Suprapubic skin (tissue), 4 donors: Measurements from ENCODE around the gene KCNAB2. TPM values are rescaled to one million over a fixed set of nuclear protein-coding genes. Genes with fewer than 3 reads are reported as not detected.

ENCODE experiments used
- DNase-seq, 2 donors: peaks; one replicate each; pipeline ENCODE4 v3.0.0-alpha.2; 2019; ENCODE audit warnings: low spot score in 2 of 2
- H3K27ac ChIP-seq: fragments of 200-600 bp; sonication (generic); one replicate; pipeline ENCODE4 v1.5.1; 2019
- H3K27me3 ChIP-seq: fragments of 200-600 bp; sonication (generic); one replicate; pipeline ENCODE4 v1.5.1; 2019
- H3K36me3 ChIP-seq: fragments of 200-600 bp; sonication (generic); one replicate; pipeline ENCODE4 v1.5.1; 2019
- H3K4me1 ChIP-seq: fragments of 200-600 bp; sonication (generic); one replicate; pipeline ENCODE4 v1.5.1; 2019
- H3K4me3 ChIP-seq: fragments of 200-600 bp; sonication (generic); one replicate; pipeline ENCODE4 v1.5.1; 2019; ENCODE audit warnings: mild to moderate bottlenecking
- H3K9me3 ChIP-seq: fragments of 200-600 bp; sonication (generic); one replicate; pipeline ENCODE4 v1.5.1; 2019
- CTCF ChIP-seq, 2 donors: fragments of 200-600 bp in 1 of 2; fragments of 450-650 bp in 1 of 2; sonication (generic) in 1 of 2; IDR thresholded peaks; one replicate each; pipeline ENCODE4 v1.5.1; 2016 to 2019; ENCODE audit warnings: antibody characterized with exemption in 2 of 2, mild to moderate bottlenecking in 1 of 2, moderate library complexity in 1 of 2
- EP300 ChIP-seq: sonication (generic); formaldehyde crosslinking; IDR thresholded peaks from one replicate; pipeline ENCODE4 v1.6.1; 2017; ENCODE audit warnings: antibody characterized with exemption
- POLR2A ChIP-seq, 2 donors: fragments of 450-650 bp; IDR thresholded peaks; one replicate each; pipeline ENCODE4 v1.6.1; 2017; ENCODE audit warnings: antibody characterized with exemption in 2 of 2, mild to moderate bottlenecking in 2 of 2, moderate library complexity in 2 of 2
- POLR2AphosphoS5 ChIP-seq, 3 donors: sonication (generic); formaldehyde crosslinking; IDR thresholded peaks; one replicate each; pipeline ENCODE4 v1.6.1; 2017; ENCODE audit warnings: antibody characterized with exemption in 3 of 3
- WGBS: methylation state at CpG from one replicate; pipeline ENCODE4 v1.1.5; 2018; 5-methylcytosine and 5-hydroxymethylcytosine counted together
- total RNA-seq, 4 donors: library from RNA; depleted of rRNA; stranded (reverse); fragments of >200 nt; gene quantifications; one replicate each; pipeline ENCODE4 v1.1.0, GENCODE V29; 2016

KCNAB2 gene
- total RNA-seq, 4 donors from 2014 or later = 13.3 to 17.5 (median 16.2) TPM

- TF ChIP-seq POLR2AphosphoS5 (IDR thresholded peaks at IDR 0.05) (no peak), CTCF (IDR thresholded peaks at IDR 0.05) (no peak), EP300 (no peak), POLR2A (IDR thresholded peaks at IDR 0.05) (no peak)
- no peaks in the 10 kb centered on the region for H3K4me1 ChIP-seq
- no peaks in the 10 kb centered on the region for H3K9me3 ChIP-seq
- H3K4me3 ChIP-seq = no peak overlapping the region
- H3K36me3 ChIP-seq = no peaks in the 10 kb centered on the region
- DNase-seq = no peak
- H3K27ac ChIP-seq = no peak overlapping the region
- 85% methylated on average over 10 of the region's 24 CpGs for WGBS
- H3K27me3 ChIP-seq = peaks cover 35% of the 10 kb centered on the region
Measured at GRCh38 chr1:6111571-6111970, 65.9 kb downstream of the KCNAB2 start.

- no peak for TF ChIP-seq CTCF (IDR thresholded peaks at IDR 0.05)
- TF ChIP-seq POLR2AphosphoS5 (IDR thresholded peaks at IDR 0.05) = no peak
- no peak for TF ChIP-seq EP300
- TF ChIP-seq POLR2A (IDR thresholded peaks at IDR 0.05) = no peak
- H3K4me1 ChIP-seq = no peaks in the 10 kb centered on the region
- 77% methylated on average over 13 of the region's 13 CpGs for WGBS
- H3K4me3 ChIP-seq = no peak overlapping the region
- no peaks in the 10 kb centered on the region for H3K36me3 ChIP-seq
- H3K27me3 ChIP-seq = peaks cover 35% of the 10 kb centered on the region
- DNase-seq = no peak
- no peak overlapping the region for H3K27ac ChIP-seq
- H3K9me3 ChIP-seq = peaks cover 3% of the 10 kb centered on the region
Measured at GRCh38 chr1:6111991-6112689, 66.5 kb downstream of the KCNAB2 start.

GRCh38 chr1:6112690-6113005, 67.0 kb downstream of the KCNAB2 start:
- no peak overlapping the region for H3K4me3 ChIP-seq
- H3K9me3 ChIP-seq = peaks cover 8% of the 10 kb centered on the region
- H3K4me1 ChIP-seq = no peaks in the 10 kb centered on the region
- 80% methylated on average over 1 of the region's 5 CpGs for WGBS
- no peak for DNase-seq
- TF ChIP-seq EP300 = no peak
- no peak overlapping the region for H3K27ac ChIP-seq
- no peaks in the 10 kb centered on the region for H3K36me3 ChIP-seq
- peaks cover 35% of the 10 kb centered on the region for H3K27me3 ChIP-seq

- H3K4me3 ChIP-seq = no peak overlapping the region
- H3K4me1 ChIP-seq = no peaks in the 10 kb centered on the region
- H3K27me3 ChIP-seq = peaks cover 35% of the 10 kb centered on the region
- peaks cover 10% of the 10 kb centered on the region for H3K9me3 ChIP-seq
- WGBS = 67% methylated on average over 9 of the region's 10 CpGs
- H3K27ac ChIP-seq = no peak overlapping the region
- no peaks in the 10 kb centered on the region for H3K36me3 ChIP-seq
- DNase-seq = no peak
- TF ChIP-seq POLR2A (IDR thresholded peaks at IDR 0.05) = no peak
- no peak for TF ChIP-seq POLR2AphosphoS5 (IDR thresholded peaks at IDR 0.05)
- no peak for TF ChIP-seq EP300
- TF ChIP-seq CTCF (IDR thresholded peaks at IDR 0.05) = no peak
Measured at GRCh38 chr1:6113116-6113515, 67.4 kb downstream of the KCNAB2 start.

- Histone ChIP-seq H3K27me3 (peaks cover 29% of the 10 kb centered on the region), H3K4me1 (no peaks in the 10 kb centered on the region), H3K9me3 (peaks cover 10% of the 10 kb centered on the region), H3K27ac (no peak overlapping the region), H3K4me3 (no peak overlapping the region), H3K36me3 (no peaks in the 10 kb centered on the region)
- TF ChIP-seq EP300 (no peak), CTCF (IDR thresholded peaks at IDR 0.05) (no peak), POLR2AphosphoS5 (IDR thresholded peaks at IDR 0.05) (no peak), POLR2A (IDR thresholded peaks at IDR 0.05) (no peak)
- no peak for DNase-seq
- 82% methylated on average over 11 of the region's 14 CpGs for WGBS
Measured at GRCh38 chr1:6113745-6114144, 68.1 kb downstream of the KCNAB2 start.

- no peak for TF ChIP-seq POLR2A (IDR thresholded peaks at IDR 0.05)
- no peak for TF ChIP-seq POLR2AphosphoS5 (IDR thresholded peaks at IDR 0.05)
- no peak for TF ChIP-seq EP300
- TF ChIP-seq CTCF (IDR thresholded peaks at IDR 0.05) = no peak
- 58% methylated on average over 1 of the region's 1 CpG for WGBS
- no peak overlapping the region for H3K27ac ChIP-seq
- peaks cover 9% of the 10 kb centered on the region for H3K27me3 ChIP-seq
- peaks cover 10% of the 10 kb centered on the region for H3K9me3 ChIP-seq
- no peaks in the 10 kb centered on the region for H3K4me1 ChIP-seq
- DNase-seq = no peak
- no peaks in the 10 kb centered on the region for H3K36me3 ChIP-seq
- H3K4me3 ChIP-seq = no peak overlapping the region
Measured at GRCh38 chr1:6116137-6116536, 70.4 kb downstream of the KCNAB2 start.
